Measurements from ENCODE around the gene CLTC.

DNA sequence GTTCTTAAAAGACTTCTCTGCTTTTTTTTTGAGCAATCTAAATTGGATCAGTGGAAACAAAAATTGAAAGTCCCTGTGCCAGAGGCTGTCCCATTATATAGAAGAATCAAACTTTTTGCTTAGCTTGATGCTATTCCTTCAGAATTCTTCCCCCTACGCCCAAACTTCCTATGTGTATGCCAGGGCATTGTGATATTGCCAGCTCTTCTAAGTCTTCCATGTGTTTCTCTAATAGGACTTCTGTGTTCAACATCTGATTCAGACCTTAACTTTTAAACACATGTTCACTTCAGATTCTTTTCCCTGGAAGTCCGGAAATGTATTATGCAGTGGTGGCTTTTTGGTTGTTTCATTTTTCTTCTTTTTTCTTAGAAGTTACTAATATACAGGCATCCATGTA lies 68.8 kb downstream of the CLTC start:
- no peak for TF ChIP-seq NR3C1 (IDR thresholded peaks at IDR 0.05)
- TF ChIP-seq TP53 (CRISPR knock-in tag; IDR thresholded peaks at IDR 0.05): no peak
- TF ChIP-seq, protein P1, sequence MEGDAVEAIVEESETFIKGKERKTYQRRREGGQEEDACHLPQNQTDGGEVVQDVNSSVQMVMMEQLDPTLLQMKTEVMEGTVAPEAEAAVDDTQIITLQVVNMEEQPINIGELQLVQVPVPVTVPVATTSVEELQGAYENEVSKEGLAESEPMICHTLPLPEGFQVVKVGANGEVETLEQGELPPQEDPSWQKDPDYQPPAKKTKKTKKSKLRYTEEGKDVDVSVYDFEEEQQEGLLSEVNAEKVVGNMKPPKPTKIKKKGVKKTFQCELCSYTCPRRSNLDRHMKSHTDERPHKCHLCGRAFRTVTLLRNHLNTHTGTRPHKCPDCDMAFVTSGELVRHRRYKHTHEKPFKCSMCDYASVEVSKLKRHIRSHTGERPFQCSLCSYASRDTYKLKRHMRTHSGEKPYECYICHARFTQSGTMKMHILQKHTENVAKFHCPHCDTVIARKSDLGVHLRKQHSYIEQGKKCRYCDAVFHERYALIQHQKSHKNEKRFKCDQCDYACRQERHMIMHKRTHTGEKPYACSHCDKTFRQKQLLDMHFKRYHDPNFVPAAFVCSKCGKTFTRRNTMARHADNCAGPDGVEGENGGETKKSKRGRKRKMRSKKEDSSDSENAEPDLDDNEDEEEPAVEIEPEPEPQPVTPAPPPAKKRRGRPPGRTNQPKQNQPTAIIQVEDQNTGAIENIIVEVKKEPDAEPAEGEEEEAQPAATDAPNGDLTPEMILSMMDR (IDR thresholded peaks at IDR 0.05): no peak
- no peak for TF ChIP-seq KDM1A (IDR thresholded peaks at IDR 0.05; ENCODE audit: low read depth)
- no peak for TF ChIP-seq BHLHE40 (IDR thresholded peaks at IDR 0.05; ENCODE audit: low read depth, low read length)
- no peak for TF ChIP-seq CBX8 (IDR thresholded peaks at IDR 0.05)
- no peak for TF ChIP-seq EP300 (IDR thresholded peaks at IDR 0.05)
- no peak for TF ChIP-seq SMC3 (IDR thresholded peaks at IDR 0.05)
- TF ChIP-seq MYC (IDR thresholded peaks at IDR 0.05; ENCODE audit: borderline replicate concordance, low read length): no peak
